Endothelial cell of umbilical vein (primary cell): ENCODE data around the gene SLC25A18.

Source experiments
- EZH2 ChIP-seq: IDR thresholded peaks from 2 replicates; pipeline ENCODE4 v1.6.1; 2012; ENCODE audit warnings: borderline replicate concordance, low read depth, mild to moderate bottlenecking, moderate library complexity, low read length, inconsistent platforms; ENCODE audit not compliant: severe bottlenecking
- FOS ChIP-seq: IDR thresholded peaks from 2 replicates; pipeline ENCODE4 v1.6.1; 2011; ENCODE audit warnings: mild to moderate bottlenecking, low read length, moderate library complexity, borderline replicate concordance; ENCODE audit not compliant: insufficient read depth
- POLR2A ChIP-seq: IDR thresholded peaks from 2 replicates; pipeline ENCODE4 v1.6.1; 2012; ENCODE audit warnings: low read depth, mild to moderate bottlenecking, control low read depth, low read length
- TF ChIP-seq, protein P1 (sequence below), 2 donors: IDR thresholded peaks; 1 replicate in 1 of 2; 2 replicates in 1 of 2; pipeline ENCODE4 v1.5.1; 2011; ENCODE audit warnings: low read length in 2 of 2, mild to moderate bottlenecking in 2 of 2, moderate library complexity in 2 of 2, control low read depth in 1 of 2, inconsistent platforms in 1 of 2, low read depth in 1 of 2; ENCODE audit not compliant: insufficient read depth in 1 of 2; ENCODE audit errors: extremely low read depth in 1 of 2
- TF ChIP-seq, protein P2 (sequence below): IDR thresholded peaks from 2 replicates; pipeline ENCODE4 v1.6.1; 2011; ENCODE audit not compliant: insufficient read depth, insufficient read length

DNA sequence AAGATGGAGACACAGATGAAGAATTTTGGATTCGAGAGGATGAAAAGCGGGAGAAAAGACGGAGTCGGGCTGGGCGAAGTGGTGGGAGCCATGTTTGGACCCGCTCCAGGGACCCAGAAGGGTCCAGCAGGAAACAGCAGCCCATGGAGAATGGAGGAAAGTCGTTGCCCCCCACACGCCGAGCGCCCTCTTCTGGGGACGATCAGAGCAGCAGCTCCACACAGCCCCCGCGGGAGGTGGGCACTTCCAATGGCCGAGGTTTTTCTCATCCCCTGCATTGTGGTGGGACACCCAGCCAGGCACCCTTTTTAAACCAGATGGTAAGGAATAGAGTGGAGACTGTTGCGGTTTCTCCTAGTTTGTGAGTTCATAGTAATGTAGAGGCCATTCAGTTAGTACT is 22.8 kb upstream of the SLC25A18 start:
- TF ChIP-seq, protein P1, sequence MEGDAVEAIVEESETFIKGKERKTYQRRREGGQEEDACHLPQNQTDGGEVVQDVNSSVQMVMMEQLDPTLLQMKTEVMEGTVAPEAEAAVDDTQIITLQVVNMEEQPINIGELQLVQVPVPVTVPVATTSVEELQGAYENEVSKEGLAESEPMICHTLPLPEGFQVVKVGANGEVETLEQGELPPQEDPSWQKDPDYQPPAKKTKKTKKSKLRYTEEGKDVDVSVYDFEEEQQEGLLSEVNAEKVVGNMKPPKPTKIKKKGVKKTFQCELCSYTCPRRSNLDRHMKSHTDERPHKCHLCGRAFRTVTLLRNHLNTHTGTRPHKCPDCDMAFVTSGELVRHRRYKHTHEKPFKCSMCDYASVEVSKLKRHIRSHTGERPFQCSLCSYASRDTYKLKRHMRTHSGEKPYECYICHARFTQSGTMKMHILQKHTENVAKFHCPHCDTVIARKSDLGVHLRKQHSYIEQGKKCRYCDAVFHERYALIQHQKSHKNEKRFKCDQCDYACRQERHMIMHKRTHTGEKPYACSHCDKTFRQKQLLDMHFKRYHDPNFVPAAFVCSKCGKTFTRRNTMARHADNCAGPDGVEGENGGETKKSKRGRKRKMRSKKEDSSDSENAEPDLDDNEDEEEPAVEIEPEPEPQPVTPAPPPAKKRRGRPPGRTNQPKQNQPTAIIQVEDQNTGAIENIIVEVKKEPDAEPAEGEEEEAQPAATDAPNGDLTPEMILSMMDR (IDR thresholded peaks at IDR 0.05; ENCODE audit: extremely low read depth in 1 of 2, insufficient read depth in 1 of 2, low read depth in 1 of 2, low read length in 2 of 2): no peak
- TF ChIP-seq EZH2 (no peak), POLR2A (no peak), FOS (no peak)
- TF ChIP-seq, protein P2, sequence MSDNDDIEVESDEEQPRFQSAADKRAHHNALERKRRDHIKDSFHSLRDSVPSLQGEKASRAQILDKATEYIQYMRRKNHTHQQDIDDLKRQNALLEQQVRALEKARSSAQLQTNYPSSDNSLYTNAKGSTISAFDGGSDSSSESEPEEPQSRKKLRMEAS: no peak
